HepG2 (cell line): ENCODE data around the gene ZNF575. TPM values are rescaled to one million over a fixed set of nuclear protein-coding genes. Genes with fewer than 3 reads are reported as not detected.
A peak's percentile ranks its signal among the peaks of the same experiment; 100 is the strongest.

Experiments
- AGO2 ChIP-seq: fragments of 200-400 bp; formaldehyde crosslinking; optimal IDR thresholded peaks from 2 replicates; pipeline ENCODE3; 2017; ENCODE audit warnings: mild to moderate bottlenecking, low read depth, low read length, moderate library complexity
- CEBPG ChIP-seq: IDR thresholded peaks from 2 replicates; pipeline ENCODE4 v1.6.1; 2016
- HNRNPK ChIP-seq: fragments of 200-400 bp; formaldehyde crosslinking; IDR thresholded peaks from 2 replicates; pipeline ENCODE4 v1.6.1; 2018; ENCODE audit warnings: low read length, low read depth, moderate library complexity, mild to moderate bottlenecking; ENCODE audit not compliant: poor library complexity, severe bottlenecking
- HNRNPLL ChIP-seq: fragments of 200-400 bp; formaldehyde crosslinking; IDR thresholded peaks from 2 replicates; pipeline ENCODE4 v1.6.1; 2017; ENCODE audit warnings: mild to moderate bottlenecking, low read depth, low read length; ENCODE audit not compliant: poor library complexity, severe bottlenecking
- NFKB2 ChIP-seq: sonication (generic); formaldehyde crosslinking; IDR thresholded peaks from 2 replicates; pipeline ENCODE4 v1.4.0; 2020; ENCODE audit warnings: missing genetic modification reagents, borderline replicate concordance
- POLR2AphosphoS2 ChIP-seq: IDR thresholded peaks from 2 replicates; pipeline ENCODE4 v1.6.1; 2011; ENCODE audit warnings: low read depth, low read length, improper control_type of control experiment
- RAD21 ChIP-seq: fragments of 450-650 bp; formaldehyde crosslinking; IDR thresholded peaks from 2 replicates; pipeline ENCODE4 v1.5.0; 2020; ENCODE audit warnings: mild to moderate bottlenecking
- RERE ChIP-seq: IDR thresholded peaks from 2 replicates; pipeline ENCODE4 v1.6.1; 2016; ENCODE audit warnings: low read depth, missing genetic modification reagents, missing compliant biosample characterization
- RORA ChIP-seq: sonication (generic); formaldehyde crosslinking; IDR thresholded peaks from 2 replicates; pipeline ENCODE4 v1.5.0; 2020; ENCODE audit warnings: mild to moderate bottlenecking, missing genetic modification reagents, moderate library complexity
- SMC3 ChIP-seq: IDR thresholded peaks from 2 replicates; pipeline ENCODE4 v1.6.1; 2011; ENCODE audit warnings: low read length, improper control_type of control experiment
- WIZ ChIP-seq: sonication (generic); formaldehyde crosslinking; IDR thresholded peaks from 2 replicates; pipeline ENCODE4 v1.5.1; 2020; ENCODE audit warnings: mild to moderate bottlenecking, missing genetic modification reagents
- XRCC5 ChIP-seq: fragments of 200-400 bp; formaldehyde crosslinking; optimal IDR thresholded peaks from 2 replicates; pipeline ENCODE3; 2017; ENCODE audit warnings: mild to moderate bottlenecking, low read length
- ZFAT ChIP-seq: sonication (generic); formaldehyde crosslinking; conservative IDR thresholded peaks from 2 replicates; pipeline ENCODE4 v1.8.1; 2023; ENCODE audit warnings: missing genetic modification reagents, inconsistent platforms
- ZNF33B ChIP-seq: sonication (generic); formaldehyde crosslinking; IDR thresholded peaks from 2 replicates; pipeline ENCODE4 v1.5.1; 2020; ENCODE audit warnings: mild to moderate bottlenecking, missing genetic modification reagents
- ZNF687 ChIP-seq: sonication (generic); formaldehyde crosslinking; IDR thresholded peaks from 2 replicates; pipeline ENCODE4 v1.5.1; 2020; ENCODE audit warnings: mild to moderate bottlenecking, missing genetic modification reagents, moderate library complexity
- ZNF724P ChIP-seq: sonication (generic); formaldehyde crosslinking; IDR thresholded peaks from 2 replicates; pipeline ENCODE4 v1.8.0; 2022; ENCODE audit warnings: missing genetic modification reagents, borderline replicate concordance
- polyA plus RNA-seq, 8 experiments: library from polyadenylated mRNA; depleted of rRNA in 3 of 8; stranded (reverse) in 7 of 8; unstranded in 1 of 8; fragments of >200 nt; fragmentation: Illumina TruSeq in 4 of 8; extraction: Trizol in 4 of 8; gene quantifications; 2 replicates each; pipeline versions ENCODE4 v1.2.1 to v1.2.3, GENCODE V29; 2011 to 2016; ENCODE audit warnings: low read depth in 4 of 8, missing spikeins in 1 of 8, mixed read lengths in 1 of 8; ENCODE audit not compliant: insufficient read depth in 1 of 8
- total RNA-seq, 5 experiments: library from RNA; depleted of rRNA; stranded (reverse); fragments of >200 nt; fragmentation: Illumina TruSeq; extraction: Trizol; gene quantifications; 2 replicates each; pipeline ENCODE4 v1.2.3, GENCODE V29; 2016; ENCODE audit warnings: low read depth in 1 of 5
- TF ChIP-seq, protein P1 (sequence below): sonication (generic); formaldehyde crosslinking; IDR thresholded peaks from 2 replicates; pipeline ENCODE4 v1.4.0; 2020; ENCODE audit warnings: mild to moderate bottlenecking, missing genetic modification reagents

Gene ZNF575
- total and polyA plus RNA-seq, 2 of the 13 experiments (the other 11 are each of a cell fraction or from before 2014, with no cell fraction given) = 0.17 to 0.27 TPM

DNA sequence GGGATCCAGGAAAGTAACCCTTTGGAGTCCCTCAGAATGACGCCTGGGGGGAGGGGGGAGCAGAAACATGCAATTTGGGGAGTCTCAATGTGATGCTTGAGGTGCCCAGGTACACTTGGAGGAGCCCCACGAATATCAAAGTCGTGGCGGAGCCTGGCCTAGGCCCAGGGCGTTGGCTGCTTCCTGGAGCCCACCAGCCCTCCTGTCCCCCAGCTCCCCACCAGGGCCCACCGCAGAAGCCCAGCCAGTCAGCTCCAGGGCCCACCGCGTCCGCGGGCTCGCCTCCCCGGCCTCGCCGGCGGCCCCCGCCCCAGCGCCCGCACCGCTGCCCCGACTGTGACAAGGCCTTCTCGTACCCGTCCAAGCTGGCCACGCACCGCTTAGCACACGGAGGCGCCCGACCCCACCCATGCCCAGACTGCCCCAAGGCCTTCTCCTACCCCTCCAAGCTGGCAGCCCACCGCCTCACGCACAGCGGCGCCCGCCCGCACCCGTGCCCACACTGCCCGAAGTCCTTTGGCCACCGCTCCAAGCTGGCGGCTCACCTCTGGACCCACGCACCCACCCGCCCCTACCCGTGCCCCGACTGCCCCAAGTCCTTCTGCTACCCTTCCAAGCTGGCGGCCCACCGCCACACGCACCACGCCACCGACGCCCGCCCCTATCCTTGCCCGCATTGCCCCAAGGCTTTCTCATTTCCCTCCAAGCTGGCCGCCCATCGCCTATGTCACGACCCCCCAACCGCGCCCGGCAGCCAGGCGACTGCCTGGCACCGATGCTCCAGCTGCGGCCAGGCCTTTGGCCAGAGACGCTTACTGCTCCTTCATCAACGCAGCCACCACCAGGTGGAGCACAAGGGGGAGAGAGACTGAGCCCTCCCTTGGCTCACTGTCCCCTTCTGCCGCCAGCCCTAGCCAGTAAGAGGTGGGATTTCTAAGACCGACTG is 2.1 kb downstream of the ZNF575 start (continued):
- TF ChIP-seq RERE (CRISPR knock-in tag) = no peak
- TF ChIP-seq ZNF687 (CRISPR knock-in tag) = 0 out of 2 replicates have a peak, but pooled peaks have one; percentile 11
- peak; percentile 32 for TF ChIP-seq XRCC5
- no peak for TF ChIP-seq ZFAT
- TF ChIP-seq CEBPG = no peak
- TF ChIP-seq HNRNPLL = peak; percentile 18
- TF ChIP-seq WIZ = no peak
- TF ChIP-seq ZNF33B = no peak
- no peak for TF ChIP-seq RORA (CRISPR knock-in tag)
- TF ChIP-seq RAD21 (CRISPR knock-in tag) = 0 out of 2 replicates have a peak, but pooled peaks have one; percentile 18
- TF ChIP-seq HNRNPK = peak; percentile 17
- 0 out of 2 replicates have a peak, but pooled peaks have one; percentile 14 for TF ChIP-seq SMC3
- TF ChIP-seq, protein P1, sequence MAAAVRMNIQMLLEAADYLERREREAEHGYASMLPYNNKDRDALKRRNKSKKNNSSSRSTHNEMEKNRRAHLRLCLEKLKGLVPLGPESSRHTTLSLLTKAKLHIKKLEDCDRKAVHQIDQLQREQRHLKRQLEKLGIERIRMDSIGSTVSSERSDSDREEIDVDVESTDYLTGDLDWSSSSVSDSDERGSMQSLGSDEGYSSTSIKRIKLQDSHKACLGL = no peak
- no peak for TF ChIP-seq NFKB2 (CRISPR knock-in tag)
- no peak for TF ChIP-seq ZNF724P (CRISPR knock-in tag)
- TF ChIP-seq AGO2 = peak; percentile 48
- TF ChIP-seq POLR2AphosphoS2 = no peak
